Kidney epithelial cell (primary cell): ENCODE results near the gene SUGP1. TPM values are rescaled to one million over a fixed set of nuclear protein-coding genes. Genes with fewer than 3 reads are reported as not detected.

ENCODE experiments used
- DNase-seq: peaks from one replicate; pipeline ENCODE4 v3.0.0-alpha.2; 2010; ENCODE audit warnings: low read depth
- H3K27me3 ChIP-seq: 2 replicates; pipeline ENCODE4 v1.6.0; 2011; ENCODE audit warnings: low read length; ENCODE audit not compliant: control insufficient read depth, insufficient read depth
- H3K36me3 ChIP-seq: 2 replicates; pipeline ENCODE4 v1.5.1; 2011; ENCODE audit warnings: low read length; ENCODE audit not compliant: control insufficient read depth, insufficient read depth
- H3K4me3 ChIP-seq: 2 replicates; pipeline ENCODE4 v1.5.1; 2011; ENCODE audit warnings: low read depth, mild to moderate bottlenecking, control low read depth, low read length
- total RNA-seq: library from RNA; depleted of rRNA; stranded (reverse); fragments of >200 nt; gene quantifications from 2 replicates; pipeline ENCODE4 v1.2.3, GENCODE V29; 2015
- TF ChIP-seq, protein P1 (sequence below): IDR thresholded peaks from 2 replicates; pipeline ENCODE4 v1.5.1; 2011; ENCODE audit warnings: mild to moderate bottlenecking, moderate library complexity, low read length, control low read depth, inconsistent platforms; ENCODE audit not compliant: insufficient read depth, poor library complexity, severe bottlenecking

The SUGP1 gene
- total RNA-seq, 1 donor from 2014 or later: 44.0 TPM

DNA sequence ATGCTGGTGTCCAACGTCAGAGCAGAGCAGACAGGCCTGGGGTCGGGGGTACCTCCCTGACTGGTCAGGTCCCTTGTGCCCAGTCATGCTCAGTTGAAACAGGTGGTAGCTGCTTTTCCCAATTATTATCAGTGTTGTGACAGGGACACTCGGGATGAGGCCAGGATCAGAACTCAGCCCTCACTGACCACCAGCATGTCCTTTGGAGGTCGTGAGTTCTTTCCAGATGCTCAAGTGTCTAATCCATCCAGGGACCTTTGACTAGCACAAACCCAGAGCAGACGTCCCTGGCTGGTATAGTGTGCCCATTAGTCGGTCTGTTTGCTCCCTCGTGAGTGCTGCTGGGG, 22.7 kb upstream of the SUGP1 start:
- TF ChIP-seq, protein P1, sequence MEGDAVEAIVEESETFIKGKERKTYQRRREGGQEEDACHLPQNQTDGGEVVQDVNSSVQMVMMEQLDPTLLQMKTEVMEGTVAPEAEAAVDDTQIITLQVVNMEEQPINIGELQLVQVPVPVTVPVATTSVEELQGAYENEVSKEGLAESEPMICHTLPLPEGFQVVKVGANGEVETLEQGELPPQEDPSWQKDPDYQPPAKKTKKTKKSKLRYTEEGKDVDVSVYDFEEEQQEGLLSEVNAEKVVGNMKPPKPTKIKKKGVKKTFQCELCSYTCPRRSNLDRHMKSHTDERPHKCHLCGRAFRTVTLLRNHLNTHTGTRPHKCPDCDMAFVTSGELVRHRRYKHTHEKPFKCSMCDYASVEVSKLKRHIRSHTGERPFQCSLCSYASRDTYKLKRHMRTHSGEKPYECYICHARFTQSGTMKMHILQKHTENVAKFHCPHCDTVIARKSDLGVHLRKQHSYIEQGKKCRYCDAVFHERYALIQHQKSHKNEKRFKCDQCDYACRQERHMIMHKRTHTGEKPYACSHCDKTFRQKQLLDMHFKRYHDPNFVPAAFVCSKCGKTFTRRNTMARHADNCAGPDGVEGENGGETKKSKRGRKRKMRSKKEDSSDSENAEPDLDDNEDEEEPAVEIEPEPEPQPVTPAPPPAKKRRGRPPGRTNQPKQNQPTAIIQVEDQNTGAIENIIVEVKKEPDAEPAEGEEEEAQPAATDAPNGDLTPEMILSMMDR: no peak
- DNase-seq: no peak
- H3K27me3 ChIP-seq: no peaks in the 10 kb centered on the region
- H3K4me3 ChIP-seq: no peak overlapping the region
- peaks cover 14% of the 10 kb centered on the region for H3K36me3 ChIP-seq

DNA sequence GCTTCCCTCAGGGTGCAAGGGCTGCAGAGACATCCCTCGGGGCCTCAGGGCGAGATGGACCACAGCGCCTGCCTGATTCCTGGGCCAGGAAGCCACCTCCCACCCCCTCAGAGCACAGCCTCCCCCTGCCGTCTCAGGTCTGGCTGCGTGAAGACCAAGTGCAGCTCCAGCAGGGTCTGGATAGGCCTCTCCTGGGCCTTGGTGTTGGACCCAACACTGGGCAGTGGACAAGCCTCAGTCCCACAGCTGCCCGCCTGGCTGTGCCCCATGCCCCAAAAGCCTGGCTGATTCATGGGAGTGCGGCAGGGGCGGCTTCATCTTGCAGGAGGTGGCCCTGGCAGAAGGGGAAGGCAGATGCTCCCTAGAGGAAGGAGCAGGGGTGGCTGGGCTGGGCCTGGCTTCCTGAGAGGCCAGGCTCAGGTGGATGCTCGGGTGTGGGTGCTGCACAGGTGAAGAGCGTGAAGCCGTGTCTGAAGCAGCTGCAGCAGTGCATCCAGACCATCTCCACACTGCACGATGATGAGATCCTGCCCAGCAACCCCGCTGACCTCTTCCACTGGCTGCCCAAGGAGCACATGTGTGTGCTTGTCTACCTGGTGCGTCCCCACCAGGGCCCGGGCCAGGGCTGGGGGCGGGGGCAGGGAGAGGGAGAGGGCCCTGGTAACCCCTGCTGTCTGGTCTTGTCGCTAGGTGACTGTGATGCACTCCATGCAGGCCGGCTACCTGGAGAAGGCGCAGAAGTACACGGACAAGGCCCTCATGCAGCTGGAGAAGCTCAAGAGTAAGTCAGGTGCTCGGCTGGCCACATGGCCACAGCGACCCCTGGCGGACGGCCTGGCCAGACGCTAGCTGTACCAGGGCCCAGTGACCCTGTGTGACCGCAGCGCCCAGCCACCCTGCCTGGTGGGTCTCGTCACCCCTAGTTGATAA, 22.0 kb upstream of the SUGP1 start:
- peaks cover 14% of the 10 kb centered on the region for H3K36me3 ChIP-seq
- H3K27me3 ChIP-seq: no peaks in the 10 kb centered on the region
- DNase-seq: no peak
- TF ChIP-seq, protein P1: peak; percentile 93
- no peak overlapping the region for H3K4me3 ChIP-seq

DNA sequence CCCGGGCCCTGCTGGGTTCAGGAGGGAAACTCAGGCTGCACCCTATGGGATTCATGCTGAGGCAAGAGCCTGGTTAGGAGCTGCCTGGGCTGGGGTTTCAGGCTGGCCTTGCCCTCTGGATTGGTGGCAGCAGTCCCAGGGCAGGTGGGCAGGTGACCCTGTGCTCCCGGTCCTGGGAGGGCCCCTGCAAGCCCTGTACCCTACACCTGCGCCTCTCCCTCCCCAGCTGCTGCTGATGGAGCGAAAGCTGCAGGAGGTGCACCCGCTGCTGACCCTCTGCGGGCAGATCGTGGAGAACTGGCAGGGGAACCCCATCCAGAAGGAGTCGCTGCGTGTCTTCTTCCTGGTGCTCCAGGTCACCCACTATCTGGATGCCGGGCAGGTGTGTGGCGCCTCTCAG, 20.7 kb upstream of the SUGP1 start:
- no peak for DNase-seq
- TF ChIP-seq, protein P1: no peak
- peaks cover 9% of the 10 kb centered on the region for H3K36me3 ChIP-seq
- no peaks in the 10 kb centered on the region for H3K27me3 ChIP-seq
- no peak overlapping the region for H3K4me3 ChIP-seq

DNA sequence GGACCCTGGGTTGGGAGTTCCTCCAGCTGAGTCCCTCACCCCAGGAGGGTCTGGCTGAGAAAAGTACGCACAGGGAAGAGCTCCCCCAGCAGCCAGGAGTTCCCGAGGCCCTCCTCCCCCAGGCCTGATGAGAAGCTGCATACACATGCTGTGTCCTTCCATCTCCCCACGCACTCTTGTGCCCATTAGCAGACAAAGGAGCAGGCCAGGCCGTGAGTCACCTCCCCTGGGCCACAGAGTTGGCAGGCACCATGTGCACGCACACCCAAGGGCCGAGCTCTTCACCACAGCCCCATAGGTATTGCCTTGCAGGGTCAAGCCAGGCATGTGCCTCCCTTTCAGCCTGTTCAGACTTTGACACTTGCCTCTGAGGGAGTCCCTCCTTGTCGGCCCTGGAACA, 17.8 kb upstream of the SUGP1 start:
- H3K36me3 ChIP-seq: peaks cover 8% of the 10 kb centered on the region

DNA sequence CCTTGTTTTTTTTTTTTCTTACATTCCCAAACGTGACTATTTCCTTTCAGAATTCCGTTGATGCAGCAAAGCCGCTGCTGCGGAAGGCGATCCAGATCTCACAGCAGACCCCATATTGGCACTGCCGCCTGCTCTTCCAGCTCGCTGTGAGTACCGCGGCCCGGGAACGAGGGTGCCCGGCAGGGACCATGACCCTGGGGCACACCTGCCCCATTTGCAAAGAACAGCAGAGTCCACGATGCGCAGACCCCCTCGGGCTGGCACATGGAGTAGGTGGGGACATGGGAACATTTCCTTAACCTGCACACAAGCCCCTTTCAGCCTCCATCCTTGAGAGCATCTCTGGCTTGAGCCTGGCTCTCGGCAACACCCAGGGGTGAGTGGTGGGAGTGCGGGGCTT, 16.8 kb upstream of the SUGP1 start:
- Histone ChIP-seq H3K4me3 (no peak overlapping the region), H3K36me3 (peaks cover 5% of the 10 kb centered on the region), H3K27me3 (no peaks in the 10 kb centered on the region)
- DNase-seq: no peak
- TF ChIP-seq, protein P1: no peak

More for the DNA sequence above, 17.8 kb upstream of the SUGP1 start:
- Histone ChIP-seq H3K27me3 (no peaks in the 10 kb centered on the region), H3K4me3 (no peak overlapping the region)
- TF ChIP-seq, protein P1: no peak
- no peak for DNase-seq

DNA sequence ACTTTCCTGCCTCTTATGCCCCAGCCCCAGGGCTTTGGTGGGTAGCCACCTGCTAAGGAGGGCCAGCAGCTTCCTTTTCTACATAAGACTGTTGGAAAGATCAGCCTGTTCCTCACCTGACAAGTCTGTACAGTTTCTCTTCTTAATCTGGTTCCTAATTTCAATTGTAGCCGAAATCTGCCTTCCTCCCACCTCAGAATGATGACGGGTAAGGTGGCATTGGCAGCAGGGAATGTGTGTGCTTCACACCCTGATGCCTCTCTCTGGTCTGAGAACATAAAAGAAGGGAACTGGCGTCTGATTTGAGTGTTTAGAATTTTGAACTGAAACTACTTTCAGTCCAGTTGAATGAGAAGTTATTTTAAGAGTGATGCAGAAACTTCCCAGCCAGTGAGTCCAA, 16.3 kb upstream of the SUGP1 start:
- DNase-seq: no peak
- H3K36me3 ChIP-seq: peaks cover 5% of the 10 kb centered on the region
- TF ChIP-seq, protein P1: no peak

More for the DNA sequence above, 16.3 kb upstream of the SUGP1 start:
- H3K27me3 ChIP-seq: no peaks in the 10 kb centered on the region
- H3K4me3 ChIP-seq: no peak overlapping the region
